Endothelial cell of umbilical vein (primary cell): Measurements from ENCODE around the gene LRR1. TPM values are rescaled to one million over a fixed set of nuclear protein-coding genes. Genes with fewer than 3 reads are reported as not detected.

Experiments used
- BruUV-seq: library from RNA; stranded (reverse); fragments of 400-500 nt; replicated peaks from 2 replicates; lab custom pipeline; 2021; lab: Mats Ljungman, UMichigan
- CTCF ChIA-PET: fragments of 300-600, 350-600 bp; sonication (Branson Sonifier 250); formaldehyde crosslinking; loops from one replicate; lab custom pipeline; 2021; ENCODE audit warnings: antibody characterized with exemption, inconsistent platforms; lab: Charles Lee
- POLR2A ChIA-PET: fragments of 300-600, 350-600 bp; sonication (Branson Sonifier 250); formaldehyde crosslinking; loops from one replicate; lab custom pipeline; 2021; ENCODE audit warnings: antibody characterized with exemption, inconsistent platforms; lab: Charles Lee
- DNase-seq: peaks from one replicate; pipeline ENCODE4 v3.0.0-alpha.2; 2011; ENCODE audit warnings: low read depth, low spot score
- FAIRE-seq: peaks from 2 replicates; lab custom pipeline; 2011; peaks lifted over from hg19 to GRCh38; lab: Jason Lieb, UNC
- H2AFZ ChIP-seq: 2 replicates; pipeline ENCODE4 v1.6.0; 2012; ENCODE audit warnings: low read depth, low read length, control low read depth, inconsistent platforms
- H3K27ac ChIP-seq: 2 replicates; pipeline ENCODE4 v1.5.1; 2011; ENCODE audit warnings: low read depth, mild to moderate bottlenecking, control low read depth, low read length, moderate library complexity; ENCODE audit not compliant: insufficient read depth
- H3K27me3 ChIP-seq, 2 experiments: 2 replicates each; pipeline versions ENCODE4 v1.6.0 to v1.6.1; 2011; ENCODE audit warnings: low read length in 2 of 2, mixed read lengths in 1 of 2; ENCODE audit not compliant: control insufficient read depth in 2 of 2, insufficient read depth in 2 of 2
- H3K36me3 ChIP-seq, 2 experiments: 2 replicates in 1 of 2; 3 replicates in 1 of 2; pipeline ENCODE4 v1.5.1; 2011; ENCODE audit warnings: low read length in 2 of 2, mild to moderate bottlenecking in 1 of 2, moderate library complexity in 1 of 2; ENCODE audit not compliant: control insufficient read depth in 2 of 2, insufficient read depth in 2 of 2; ENCODE audit errors: extremely low read depth in 1 of 2
- H3K4me1 ChIP-seq: 3 replicates; pipeline ENCODE4 v1.5.1; 2011; ENCODE audit warnings: mild to moderate bottlenecking, low read length; ENCODE audit not compliant: control insufficient read depth, insufficient read depth; ENCODE audit errors: extremely low read depth
- H3K4me2 ChIP-seq: 2 replicates; pipeline ENCODE4 v1.6.1; 2011; ENCODE audit warnings: low read length, control low read depth, mixed read lengths; ENCODE audit not compliant: insufficient read depth
- H3K4me3 ChIP-seq, 3 experiments: fragments of 200-600 bp in 1 of 3; sonication (generic), shearing (Covaris generic) in 1 of 3; replicated peaks in 1 of 3; 2 replicates each; pipeline ENCODE4 v1.5.1; 2011 to 2016; ENCODE audit warnings: control low read depth in 3 of 3, low read length in 3 of 3, mild to moderate bottlenecking in 2 of 3, inconsistent platforms in 1 of 3, low read depth in 1 of 3, moderate library complexity in 1 of 3; ENCODE audit not compliant: insufficient read depth in 1 of 3
- H3K79me2 ChIP-seq: 2 replicates; pipeline ENCODE4 v1.6.0; 2012; ENCODE audit warnings: low read length, inconsistent platforms; ENCODE audit not compliant: control insufficient read depth, insufficient read depth
- H3K9ac ChIP-seq: replicated peaks from 2 replicates; pipeline ENCODE3; 2011; ENCODE audit warnings: low read length, control low read depth; ENCODE audit not compliant: insufficient read depth; ENCODE audit errors: extremely low read depth
- H3K9me1 ChIP-seq: replicated peaks from 3 replicates; pipeline ENCODE4 v1.6.0; 2011; ENCODE audit warnings: mild to moderate bottlenecking, low read length; ENCODE audit not compliant: control insufficient read depth, insufficient read depth; ENCODE audit errors: extremely low read depth
- H3K9me3 ChIP-seq: replicated peaks from 2 replicates; pipeline ENCODE4 v1.5.1; 2012; ENCODE audit warnings: low read length, inconsistent platforms; ENCODE audit not compliant: control insufficient read depth, insufficient read depth
- H4K20me1 ChIP-seq: replicated peaks from 2 replicates; pipeline ENCODE3; 2011; ENCODE audit warnings: mild to moderate bottlenecking, low read length; ENCODE audit not compliant: control insufficient read depth, insufficient read depth; ENCODE audit errors: extremely low read depth
- EZH2 ChIP-seq: IDR thresholded peaks from 2 replicates; pipeline ENCODE4 v1.6.1; 2012; ENCODE audit warnings: borderline replicate concordance, low read depth, mild to moderate bottlenecking, moderate library complexity, low read length, inconsistent platforms; ENCODE audit not compliant: severe bottlenecking
- JUN ChIP-seq: IDR thresholded peaks from 2 replicates; pipeline ENCODE4 v1.6.1; 2011; ENCODE audit warnings: borderline replicate concordance, low read depth; ENCODE audit not compliant: insufficient read length, insufficient read depth
- POLR2A ChIP-seq: IDR thresholded peaks from 2 replicates; pipeline ENCODE4 v1.6.1; 2012; ENCODE audit warnings: low read depth, mild to moderate bottlenecking, control low read depth, low read length
- dilution Hi-C: fragments of 300-500 bp; cut with MboI; formaldehyde crosslinking; loops from one replicate; pipeline ENCODE4 v1.15.0; 2019; ENCODE audit warnings: low sequenced_read_pairs; ENCODE audit not compliant: extremely low pct_ligation_motif_present
- intact Hi-C: fragments of 100-400 bp; cut with micrococcal nuclease; formaldehyde crosslinking; loops from one replicate; pipeline ENCODE4 v1.10.0; 2022
- polyA plus RNA-seq, 4 experiments: library from polyadenylated mRNA; depleted of rRNA in 3 of 4; stranded (reverse) in 3 of 4; unstranded in 1 of 4; fragments of >200 nt; gene quantifications; 2 replicates each; pipeline versions ENCODE4 v1.2.1 to v1.2.3, GENCODE V29; 2011 to 2012; ENCODE audit warnings: missing spikeins in 1 of 4
- total RNA-seq: library from RNA; stranded (reverse); gene quantifications from 2 replicates; pipeline ENCODE4 v1.2.3, GENCODE V29; 2021

The LRR1 gene
- total and polyA plus RNA-seq, 2 donors (not counting 3 experiments of a cell fraction or from before 2014, with no cell fraction given), result 17.7 to 30.9 TPM

DNA sequence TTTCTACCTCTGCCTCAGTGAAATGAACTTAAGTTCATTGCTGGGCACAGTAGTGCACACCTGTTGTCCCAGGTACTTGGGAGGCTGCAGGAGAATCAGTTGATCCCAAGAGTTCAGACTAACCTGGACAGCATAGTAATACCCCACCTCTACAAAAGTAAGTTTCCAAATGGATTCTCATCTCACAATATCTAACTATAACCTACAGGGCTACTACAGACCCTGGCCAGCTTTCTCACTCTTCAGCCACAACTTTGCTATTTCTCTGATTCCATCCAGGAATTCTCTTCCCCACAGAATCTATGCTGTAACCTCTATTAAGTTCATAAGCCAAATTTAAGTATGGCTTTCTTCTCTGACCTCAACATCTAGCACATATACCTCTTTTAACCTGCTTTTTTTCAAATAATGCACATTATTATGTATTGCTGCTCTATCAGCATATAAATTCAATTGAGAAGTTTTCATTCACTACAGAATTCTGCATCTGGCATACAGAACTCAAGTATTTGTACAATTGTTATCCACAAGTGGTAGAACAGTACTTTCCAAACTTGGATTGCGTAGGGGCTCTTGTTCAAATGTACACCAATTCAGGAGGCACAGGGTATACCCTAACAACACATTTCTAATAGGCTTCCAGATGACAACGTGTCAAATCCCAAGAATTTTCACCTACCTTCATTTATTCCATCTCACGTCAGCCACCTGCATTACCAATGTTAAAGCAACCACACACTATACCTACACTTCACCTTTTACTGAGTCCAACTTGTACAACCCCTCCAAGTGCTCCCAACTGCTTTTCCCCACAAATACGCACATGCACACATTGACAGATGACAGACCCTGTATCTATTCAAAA lies 16.4 kb upstream of the LRR1 start:
- H3K9me1 ChIP-seq, result no peaks in the 10 kb centered on the region
- TF ChIP-seq EZH2, result no peak
- TF ChIP-seq POLR2A, result peak; percentile 66
- dilution Hi-C loops (no loop called here), intact Hi-C loops (no loop called here)
- peaks cover 8% of the 10 kb centered on the region in 2 experiments for H3K36me3 ChIP-seq
- H3K4me3 ChIP-seq, result no peak overlapping the region
- H3K4me2 ChIP-seq, result no peak overlapping the region
- no peak overlapping the region for H3K9ac ChIP-seq
- no peaks in the 10 kb centered on the region for H3K9me3 ChIP-seq
- peaks cover 61% of the 10 kb centered on the region for H3K79me2 ChIP-seq
- ChIA-PET CTCF (interaction anchor here (1.3 to 1.5 kb wide), 2 partner anchors 52 to 121 kb away, joined by 4 read pairs; no protein-coding TSS in a partner anchor), POLR2A (interaction anchor here (0.7 kb wide), 2 partner anchors 29 to 120 kb away, joined by 3 to 6 read pairs; no protein-coding TSS in a partner anchor)
- no TSS peak for BruUV-seq
- H3K4me1 ChIP-seq, result peaks cover 10% of the 10 kb centered on the region
- peaks cover 5% of the 10 kb centered on the region for H4K20me1 ChIP-seq
- FAIRE-seq (no peak), DNase-seq (no peak)
- no peaks in the 10 kb centered on the region for H3K27me3 ChIP-seq
- no peak overlapping the region for H2AFZ ChIP-seq
- H3K27ac ChIP-seq, result no peak overlapping the region

DNA sequence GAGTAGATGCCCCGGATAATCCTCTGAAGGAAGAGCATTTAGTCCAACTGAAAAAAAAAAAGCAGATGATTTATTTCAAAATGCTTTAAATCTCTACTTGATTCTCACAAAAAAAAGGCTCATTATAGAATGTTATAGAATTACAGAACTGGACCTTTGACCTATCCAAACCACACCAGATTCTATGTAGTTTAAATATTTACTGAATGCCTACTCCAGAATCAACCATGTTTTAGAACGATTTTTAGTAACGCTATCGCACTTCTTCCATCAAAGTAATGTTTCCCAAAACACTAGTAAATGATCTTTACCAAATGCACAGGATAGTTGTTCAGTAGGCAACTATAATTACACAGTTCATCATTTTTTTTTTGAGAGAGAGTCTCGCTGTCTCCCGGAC lies 15.1 kb upstream of the LRR1 start:
- Histone ChIP-seq H3K4me2 (peak overlapping the region; percentile 94), H3K9me3 (no peaks in the 10 kb centered on the region), H3K4me1 (peaks cover 10% of the 10 kb centered on the region), H3K9me1 (no peaks in the 10 kb centered on the region), H4K20me1 (peaks cover 5% of the 10 kb centered on the region), H2AFZ (no peak overlapping the region), H3K27me3 (no peaks in the 10 kb centered on the region), H3K79me2 (peaks cover 61% of the 10 kb centered on the region), H3K27ac (no peak overlapping the region), H3K9ac (no peak overlapping the region), H3K36me3 (peaks cover 6 to 8% of the 10 kb centered on the region in 2 experiments), H3K4me3 (peak overlapping the region in 1 of 3 experiments; percentile 19)
- intact Hi-C loops, result no loop called here
- POLR2A ChIA-PET, result no interaction called here
- no TSS peak for BruUV-seq
- CTCF ChIA-PET, result interaction anchor here (1.5 kb wide), 1 partner anchor 50 kb away, joined by 4 read pairs; no protein-coding TSS in a partner anchor
- TF ChIP-seq POLR2A, result peak; percentile 27
- no peak for TF ChIP-seq JUN
- dilution Hi-C loops, result no loop called here
- no peak for FAIRE-seq
- DNase-seq, result no peak
